GM12891 (cell line): ENCODE data around the gene BIK.
"Not testable (repeated sequence)": the region's sequence is repeated elsewhere in the genome, so short reads cannot be mapped to it uniquely, and the experiment has no call there.

ENCODE experiments used
- DNase-seq: peaks from one replicate; pipeline ENCODE4 v3.0.0; 2011; ENCODE audit warnings: low spot score; ENCODE audit not compliant: insufficient read length
- FAIRE-seq: peaks from 2 replicates; lab custom pipeline; 2011; peaks lifted over from hg19 to GRCh38; lab: Jason Lieb, UNC
- PAX5 ChIP-seq: IDR thresholded peaks from 2 replicates; pipeline ENCODE4 v1.6.1; 2011; ENCODE audit warnings: low read length, moderate library complexity, mild to moderate bottlenecking; ENCODE audit not compliant: insufficient read depth, severe bottlenecking
- POLR2A ChIP-seq: IDR thresholded peaks from 2 replicates; pipeline ENCODE4 v1.6.1; 2011; ENCODE audit warnings: low read depth, low read length, control low read depth
- POLR2AphosphoS5 ChIP-seq: IDR thresholded peaks from 2 replicates; pipeline ENCODE4 v1.6.1; 2011; ENCODE audit warnings: low read depth, low read length, control low read depth
- POU2F2 ChIP-seq: IDR thresholded peaks from 2 replicates; pipeline ENCODE4 v1.6.1; 2011; ENCODE audit warnings: low read depth, mild to moderate bottlenecking, control low read depth, low read length, moderate library complexity
- SPI1 ChIP-seq: IDR thresholded peaks from 2 replicates; pipeline ENCODE4 v1.6.1; 2011; ENCODE audit warnings: low read depth, low read length, control low read depth
- TAF1 ChIP-seq: IDR thresholded peaks from 2 replicates; pipeline ENCODE4 v1.6.1; 2011; ENCODE audit warnings: low read depth, low read length, control low read depth

Gene BIK

GRCh38 chr22:43136255-43136654 is 25.7 kb downstream of the BIK start:
- DNase-seq, result peak; percentile 85
- TF ChIP-seq PAX5 (no peak), POLR2A (no peak), POLR2AphosphoS5 (no peak), SPI1 (no peak), POU2F2 (no peak), TAF1 (no peak)
- FAIRE-seq, result peak; percentile 75

GRCh38 chr22:43136801-43137200 is 26.3 kb downstream of the BIK start:
- DNase-seq (no peak), FAIRE-seq (no peak)
- TF ChIP-seq POLR2A (no peak), POU2F2 (no peak), POLR2AphosphoS5 (no peak), TAF1 (no peak), SPI1 (no peak), PAX5 (no peak)

GRCh38 chr22:43142880-43143562 is 32.5 kb downstream of the BIK start, which contains the start of gene MCAT:
Gene MCAT (minus strand): TSS chr22:43143398. CDS start chr22:43143348, 50 bp downstream.
- FAIRE-seq, result peak; percentile 96
- DNase-seq, result peak; percentile 92
- TF ChIP-seq PAX5 (no peak), POLR2A (peak; percentile 62), POLR2AphosphoS5 (0 out of 2 replicates have a peak, but pooled peaks have one; percentile 26), POU2F2 (peak; percentile 61; the same call in 1 of the 2 replicates), TAF1 (peak; percentile 68), SPI1 (no peak)

DNA sequence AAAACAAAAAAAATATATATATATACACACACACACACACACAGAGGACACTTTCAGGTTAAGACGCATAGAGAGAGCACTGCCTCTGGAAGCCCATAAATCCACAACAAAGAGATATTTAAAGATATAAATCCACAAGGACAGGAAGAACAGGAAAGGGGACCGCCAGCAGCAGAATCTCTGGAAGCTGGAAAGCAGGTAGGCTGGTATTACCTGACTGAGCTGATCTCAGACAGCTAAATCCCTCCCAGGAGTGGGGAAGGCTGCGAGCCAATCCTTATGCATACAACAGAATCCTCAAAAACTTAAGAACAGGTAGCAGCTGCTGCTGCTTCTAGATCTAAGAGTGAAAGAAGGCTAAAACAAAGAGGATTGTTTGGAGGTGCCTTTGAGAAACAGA is 34.4 kb downstream of the BIK start:
- FAIRE-seq (no peak), DNase-seq (no peak)
- TF ChIP-seq SPI1 (no peak), POLR2A (no peak), TAF1 (no peak), POLR2AphosphoS5 (no peak), PAX5 (no peak), POU2F2 (no peak)

DNA sequence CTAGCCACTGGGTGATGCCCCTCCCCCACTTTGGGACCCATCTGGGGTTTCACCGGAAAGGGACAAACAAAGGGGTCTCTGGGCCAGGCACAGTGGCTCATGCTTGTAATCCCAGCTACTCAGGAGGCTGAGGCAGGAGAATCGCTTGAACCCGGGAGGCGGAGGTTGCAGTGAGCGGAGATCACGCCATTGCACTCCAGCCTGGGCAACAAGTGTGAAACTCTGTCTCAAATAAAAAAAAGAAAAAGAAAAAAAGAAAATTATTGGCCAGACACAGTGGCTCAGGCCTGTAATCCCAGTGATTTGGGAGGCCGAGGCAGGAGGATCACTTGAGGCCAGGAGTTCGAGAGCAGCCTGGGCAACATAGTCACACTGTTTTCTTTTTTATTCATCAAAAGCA is 34.8 kb downstream of the BIK start:
- not testable (repeated sequence) for FAIRE-seq, DNase-seq

DNA sequence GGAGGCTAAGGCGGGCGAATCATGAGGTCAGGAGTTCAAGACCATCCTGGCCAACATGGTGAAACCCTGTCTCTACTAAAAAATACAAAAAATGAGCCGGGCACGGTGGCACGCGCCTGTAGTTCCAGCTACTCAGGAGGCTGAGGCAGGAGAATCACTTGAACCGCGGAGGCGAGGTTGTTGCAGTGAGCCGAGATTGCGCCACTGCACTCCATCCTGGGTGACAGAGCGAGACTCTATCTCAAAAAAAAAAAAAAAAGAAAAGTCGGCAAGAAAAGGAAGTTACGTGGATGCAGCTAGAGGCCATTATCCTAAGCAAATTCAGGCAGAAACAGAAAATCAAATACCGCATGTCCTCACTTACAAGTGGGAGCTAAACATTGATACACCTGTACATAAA is 35.8 kb downstream of the BIK start:
- not testable (repeated sequence) for FAIRE-seq, DNase-seq

GRCh38 chr22:43147821-43148220 is 37.3 kb downstream of the BIK start:
- DNase-seq, result no peak
- TF ChIP-seq TAF1, result no peak
- no peak for TF ChIP-seq POU2F2
- TF ChIP-seq PAX5, result no peak
- no peak for TF ChIP-seq POLR2A
- TF ChIP-seq SPI1, result no peak
- TF ChIP-seq POLR2AphosphoS5, result no peak
- peak; percentile 91 for FAIRE-seq

GRCh38 chr22:43148581-43148980 is 38.0 kb downstream of the BIK start:
- TF ChIP-seq PAX5, result no peak
- TF ChIP-seq SPI1, result no peak
- FAIRE-seq, result peak; percentile 62
- DNase-seq, result no peak

DNA sequence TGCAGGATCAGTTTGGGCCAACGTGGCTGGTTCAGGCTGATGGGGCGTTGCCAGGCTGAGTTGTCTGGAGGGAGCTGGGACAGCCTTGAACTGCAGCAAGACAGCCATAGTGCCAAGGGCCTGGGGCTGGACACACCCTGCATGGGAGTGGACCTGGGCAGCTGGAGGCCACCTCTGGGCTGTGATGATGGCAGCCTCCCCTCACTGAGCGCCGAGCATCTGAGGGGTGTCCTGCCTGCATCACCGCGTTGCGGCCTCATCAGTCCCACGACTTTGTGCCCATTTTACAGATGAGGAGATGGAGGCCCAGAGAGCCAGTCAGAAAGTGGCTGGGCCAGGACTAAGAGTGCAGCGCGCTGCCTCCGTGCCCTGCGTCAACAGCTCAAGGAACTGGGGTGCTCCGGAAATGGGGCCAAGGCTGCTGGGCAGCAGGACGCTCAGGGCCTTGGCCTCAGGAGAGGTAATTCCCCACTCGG is 40.2 kb downstream of the BIK start:
- no peak for FAIRE-seq
- DNase-seq, result no peak
- TF ChIP-seq POLR2AphosphoS5 (no peak), POU2F2 (no peak), PAX5 (no peak), TAF1 (no peak), SPI1 (no peak), POLR2A (no peak)

GRCh38 chr22:43151251-43152002 is 40.9 kb downstream of the BIK start, which contains the start of gene TSPO:
Gene TSPO (plus strand): TSS chr22:43151559. CDS start chr22:43159239, 7,680 bp downstream.
- TF ChIP-seq SPI1 (no peak), POLR2AphosphoS5 (no peak), POLR2A (no peak), PAX5 (no peak), POU2F2 (no peak), TAF1 (no peak)
- DNase-seq (no peak), FAIRE-seq (peak; percentile 71)

- FAIRE-seq (peak; percentile 38), DNase-seq (no peak)
- no peak for TF ChIP-seq PAX5
- no peak for TF ChIP-seq POU2F2
- no peak for TF ChIP-seq TAF1
- TF ChIP-seq POLR2A, result no peak
- TF ChIP-seq POLR2AphosphoS5, result no peak
- no peak for TF ChIP-seq SPI1
Measured at GRCh38 chr22:43152003-43152356, 41.4 kb downstream of the BIK start.
